PC-3 (cell line): Measurements from ENCODE around the gene PTPN14. TPM values are rescaled to one million over a fixed set of nuclear protein-coding genes. Genes with fewer than 3 reads are reported as not detected.
A peak's percentile ranks its signal among the peaks of the same experiment; 100 is the strongest.

Experiments used
- ATAC-seq: fragments of 200-7000 bp; cut with Tn5 transposase; 2 replicates; pipeline ENCODE4 v1.9.1; 2020; ENCODE audit warnings: mild to moderate bottlenecking, moderate library complexity
- BruUV-seq: library from RNA; stranded (reverse); fragments of 400-500 nt; replicated peaks from 2 replicates; lab custom pipeline; 2021; lab: Mats Ljungman, UMichigan
- CTCF ChIA-PET: fragments of 300-600 bp; sonication (Branson Sonifier 250); formaldehyde crosslinking; loops from one replicate; lab custom pipeline; 2022; ENCODE audit warnings: antibody characterized with exemption; lab: Charles Lee
- POLR2A ChIA-PET: fragments of 300-600 bp; sonication (Branson Sonifier 250); formaldehyde crosslinking; loops from one replicate; lab custom pipeline; 2022; ENCODE audit warnings: antibody characterized with exemption; ENCODE audit not compliant: unreplicated experiment; lab: Charles Lee
- DNase-seq: peaks from one replicate; pipeline ENCODE4 v3.0.0-alpha.2; 2015
- H2AFZ ChIP-seq: fragments of 300-600 bp; sonication (generic); 2 replicates; pipeline ENCODE4 v1.6.0; 2016; ENCODE audit warnings: antibody characterized with exemption, low read length
- H3F3A ChIP-seq: fragments of 300-600 bp; sonication (generic); one replicate; pipeline ENCODE4 v1.6.0; 2017; ENCODE audit warnings: antibody characterized with exemption, low read length, control low read depth, mild to moderate bottlenecking; ENCODE audit not compliant: unreplicated experiment
- H3K27ac ChIP-seq: fragments of 300-600 bp; sonication (generic); 2 replicates; pipeline ENCODE4 v1.5.1; 2016; ENCODE audit warnings: mild to moderate bottlenecking, low read length
- H3K27me3 ChIP-seq: fragments of 300-600 bp; sonication (generic); 2 replicates; pipeline ENCODE4 v1.6.1; 2016; ENCODE audit warnings: low read length, mixed read lengths
- H3K36me3 ChIP-seq: fragments of 300-600 bp; sonication (generic); 2 replicates; pipeline ENCODE4 v1.6.1; 2016; ENCODE audit warnings: low read depth, mixed run types, low read length, mixed read lengths
- H3K4me1 ChIP-seq: fragments of 300-600 bp; sonication (generic); 2 replicates; pipeline ENCODE4 v1.5.1; 2016; ENCODE audit warnings: low read length; ENCODE audit not compliant: insufficient read depth
- H3K4me2 ChIP-seq: fragments of 300-600 bp; sonication (generic); 2 replicates; pipeline ENCODE4 v1.6.0; 2016; ENCODE audit warnings: low read length
- H3K4me3 ChIP-seq: fragments of 300-600 bp; sonication (generic); 2 replicates; pipeline ENCODE4 v1.5.1; 2016; ENCODE audit warnings: mild to moderate bottlenecking, low read length, mixed read lengths
- H3K79me2 ChIP-seq: fragments of 300-600 bp; sonication (generic); 2 replicates; pipeline ENCODE4 v1.6.1; 2017; ENCODE audit warnings: low read length, mixed read lengths
- H3K9ac ChIP-seq: fragments of 300-600 bp; sonication (generic); 2 replicates; pipeline ENCODE4 v1.6.0; 2016; ENCODE audit warnings: mild to moderate bottlenecking, low read length
- H3K9me2 ChIP-seq: fragments of 300-600 bp; sonication (generic); replicated peaks from 2 replicates; pipeline ENCODE4 v1.6.1; 2016; ENCODE audit warnings: mixed run types, low read length, mixed read lengths
- H3K9me3 ChIP-seq: fragments of 300-600 bp; sonication (generic); 2 replicates; pipeline ENCODE4 v1.6.1; 2016; ENCODE audit warnings: low read length, mixed read lengths
- H4K20me1 ChIP-seq: fragments of 300-600 bp; sonication (generic); 2 replicates; pipeline ENCODE4 v1.6.1; 2016; ENCODE audit warnings: low read length, mixed read lengths
- CTCF ChIP-seq: fragments of 300-600 bp; sonication (generic); conservative IDR thresholded peaks from 2 replicates; pipeline ENCODE4 v1.5.1; 2017; ENCODE audit warnings: antibody characterized with exemption, low read depth, mild to moderate bottlenecking, low read length
- EZH2 ChIP-seq: fragments of 300-600 bp; sonication (generic); IDR thresholded peaks from one replicate; pipeline ENCODE4 v1.6.1; 2017; ENCODE audit warnings: antibody characterized with exemption, mild to moderate bottlenecking, low read length; ENCODE audit not compliant: unreplicated experiment
- EZH2phosphoT487 ChIP-seq: fragments of 300-600 bp; sonication (generic); IDR thresholded peaks from 2 replicates; pipeline ENCODE4 v1.6.1; 2018; ENCODE audit warnings: mild to moderate bottlenecking, antibody characterized with exemption, low read length, borderline replicate concordance
- intact Hi-C: fragments of 100-400 bp; cut with micrococcal nuclease; formaldehyde crosslinking; loops from 2 replicates; pipeline ENCODE4 v1.9.0; 2023
- total RNA-seq: library from RNA; depleted of rRNA; stranded (reverse); fragments of >200 nt; gene quantifications from 2 replicates; pipeline ENCODE4 v1.2.3, GENCODE V29; 2014

PTPN14 gene
- total RNA-seq, 1 experiment from 2014 or later, result 12.6 TPM

DNA sequence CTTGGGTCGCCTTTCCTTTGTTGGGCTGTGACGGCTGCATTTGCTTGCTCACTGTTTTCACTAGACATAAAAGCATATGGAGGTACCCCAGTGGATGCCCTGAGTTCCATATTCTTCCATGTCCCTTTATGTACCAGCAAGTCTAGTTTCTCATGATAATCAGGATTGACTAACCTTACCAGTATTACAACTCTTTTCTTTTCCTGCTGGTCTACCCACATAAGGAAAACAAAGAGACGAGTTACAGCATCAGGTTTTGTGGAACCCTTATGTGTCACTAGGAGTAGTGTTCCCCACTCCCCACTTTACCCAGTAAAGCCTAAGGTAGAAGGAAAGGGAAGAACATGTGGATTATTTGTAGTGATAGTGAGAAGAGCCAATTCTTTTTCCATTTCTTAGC is 35.2 kb upstream of the PTPN14 start:
- H3K4me2 ChIP-seq, result no peak overlapping the region
- ATAC-seq (no peak), DNase-seq (no peak)
- peaks cover 35% of the 10 kb centered on the region for H3K4me1 ChIP-seq
- H3F3A ChIP-seq, result no peaks in the 10 kb centered on the region
- H3K79me2 ChIP-seq, result no peaks in the 10 kb centered on the region
- H3K27me3 ChIP-seq, result no peaks in the 10 kb centered on the region
- no peaks in the 10 kb centered on the region for H3K9me3 ChIP-seq
- H3K9ac ChIP-seq, result no peak overlapping the region
- H3K36me3 ChIP-seq, result no peaks in the 10 kb centered on the region
- no peak overlapping the region for H2AFZ ChIP-seq
- H3K9me2 ChIP-seq, result no peaks in the 10 kb centered on the region
- ChIA-PET POLR2A (interaction anchor here (0.5 kb wide), 1 partner anchor 325 kb away, joined by 5 read pairs; no protein-coding TSS in a partner anchor), CTCF (interaction anchor here (0.6 to 0.7 kb wide), 3 partner anchors 156 to 1022 kb away, joined by 3 to 4 read pairs (median 3); no protein-coding TSS in a partner anchor)
- BruUV-seq, result no TSS peak
- no peak overlapping the region for H3K4me3 ChIP-seq
- no peak for TF ChIP-seq EZH2
- no peak for TF ChIP-seq CTCF
- TF ChIP-seq EZH2phosphoT487, result no peak
- no peaks in the 10 kb centered on the region for H4K20me1 ChIP-seq
- intact Hi-C loops, result loop anchor here (5.0 kb wide), 2 partner anchors 139 to 324 kb away; no protein-coding TSS in a partner anchor
- H3K27ac ChIP-seq, result no peak overlapping the region

GRCh38 chr1:214584805-214585766 is 33.7 kb upstream of the PTPN14 start:
- Histone ChIP-seq H3K4me2 (0 out of 2 replicates have a peak overlapping the region, but pooled peaks have one; percentile 68), H3K27ac (peak overlapping the region; percentile 2; the same call in 1 of the 2 replicates), H3K4me3 (no peak overlapping the region), H3K36me3 (no peaks in the 10 kb centered on the region), H2AFZ (no peak overlapping the region), H3K79me2 (no peaks in the 10 kb centered on the region), H3K9me2 (no peaks in the 10 kb centered on the region), H4K20me1 (no peaks in the 10 kb centered on the region), H3K9me3 (no peaks in the 10 kb centered on the region), H3F3A (no peaks in the 10 kb centered on the region), H3K4me1 (peaks cover 43% of the 10 kb centered on the region), H3K27me3 (no peaks in the 10 kb centered on the region), H3K9ac (no peak overlapping the region)
- BruUV-seq, result no TSS peak
- TF ChIP-seq EZH2phosphoT487 (no peak), EZH2 (no peak), CTCF (peak; percentile 97)
- ATAC-seq (peak; percentile 34), DNase-seq (peak; percentile 86)
- intact Hi-C loops, result loop anchor here (1.0 to 5.0 kb wide), 8 partner anchors 35 to 323 kb away; no protein-coding TSS in a partner anchor
- ChIA-PET POLR2A (interaction anchor here (0.5 to 1.2 kb wide), 2 partner anchors 33 to 121 kb away, joined by 9 to 10 read pairs; partner anchors contain the start of gene PTPN14), CTCF (interaction anchor here (0.5 to 3.6 kb wide), 10 partner anchors 35 to 1022 kb away, joined by 3 to 36 read pairs (median 4); no protein-coding TSS in a partner anchor)
